Inflammatory macrophage treated with lipopolysaccharide for 1 hour (primary cell): Measurements from ENCODE around the gene IQCE.
"Not testable (repeated sequence)": the region's sequence is repeated elsewhere in the genome, so short reads cannot be mapped to it uniquely, and the experiment has no call there.

Experiments used
- DNase-seq, 2 donors: peaks; one replicate each; pipeline ENCODE4 v3.0.0-alpha.2; 2020 to 2022

The IQCE gene

GRCh38 chr7:2521341-2521745, 37.4 kb upstream of the IQCE start:
- DNase-seq: no peak

GRCh38 chr7:2521952-2522591, 36.7 kb upstream of the IQCE start:
- DNase-seq: peak; percentile 81 to 83

GRCh38 chr7:2522780-2523433, 35.9 kb upstream of the IQCE start:
- DNase-seq: no peak

GRCh38 chr7:2523461-2523936, 35.3 kb upstream of the IQCE start:
- DNase-seq: no peak

- peak; percentile 47 for DNase-seq
These were observed 34.6 kb upstream of the IQCE start for GRCh38 chr7:2523941-2524807.

- DNase-seq: no peak
These were observed 33.7 kb upstream of the IQCE start for GRCh38 chr7:2524808-2525657.

- DNase-seq: peak; percentile 45 to 52
These were observed 32.8 kb upstream of the IQCE start for GRCh38 chr7:2525658-2526630.

- no peak for DNase-seq
These were observed 31.9 kb upstream of the IQCE start for GRCh38 chr7:2526659-2527504.

GRCh38 chr7:2527505-2528467, 31.0 kb upstream of the IQCE start:
- DNase-seq: peak; percentile 87 to 88

- DNase-seq: no peak
These were observed 30.2 kb upstream of the IQCE start for GRCh38 chr7:2528481-2529095.

GRCh38 chr7:2529161-2530070, 29.4 kb upstream of the IQCE start:
- peak; percentile 90 to 95 for DNase-seq

GRCh38 chr7:2530071-2530987, 28.4 kb upstream of the IQCE start:
- peak; percentile 84 to 95 for DNase-seq

GRCh38 chr7:2530994-2531795, 27.6 kb upstream of the IQCE start:
- not testable (repeated sequence) for DNase-seq

GRCh38 chr7:2531796-2532110, 27.0 kb upstream of the IQCE start:
- not testable (repeated sequence) for DNase-seq

GRCh38 chr7:2532199-2532772, 26.5 kb upstream of the IQCE start:
- DNase-seq: not testable (repeated sequence)
